Measurements from ENCODE around the gene ZNF316.

ZNF316 gene

GRCh38 chr7:6701860-6702259 is 64.7 kb downstream of the ZNF316 start:
- Histone ChIP-seq H3K4me3 (ENCODE audit: low read length in 2 of 2) (no peak overlapping the region), H3K9me3 (ENCODE audit: control insufficient read depth in 2 of 2, low read length in 2 of 2) (peaks cover 6 to 27% of the 10 kb centered on the region in 2 donors)

More at GRCh38 chr7:6701860-6702259, 64.7 kb downstream of the ZNF316 start:
- Histone ChIP-seq H3K4me1 (ENCODE audit: control insufficient read depth, insufficient read depth, low read length) (peaks cover 16% of the 10 kb centered on the region), H3K27me3 (ENCODE audit: control insufficient read depth in 1 of 2, insufficient read depth in 2 of 2, low read length in 2 of 2) (no peaks in the 10 kb centered on the region), H3K27ac (ENCODE audit: low read length) (no peak overlapping the region), H3K36me3 (ENCODE audit: control insufficient read depth in 2 of 2, insufficient read depth in 2 of 2, low read length in 2 of 2) (peaks cover 53 to 56% of the 10 kb centered on the region in 2 donors), H3K9ac (ENCODE audit: low read length in 2 of 2) (no peak overlapping the region)

Data from stomach smooth muscle (tissue), 2 donors.